ENCODE measurements around the gene FBXO8. TPM values are rescaled to one million over a fixed set of nuclear protein-coding genes. Genes with fewer than 3 reads are reported as not detected.

The FBXO8 gene
- total RNA-seq, 2 experiments from 2014 or later: 13.7 to 16.6 TPM

GRCh38 chr4:174230148-174230547 is 53.3 kb downstream of the FBXO8 start:
- DNase-seq: no peak
- ATAC-seq: no peak
- Mint-ChIP-seq H3K9me3 (ENCODE audit: insufficient read depth) (no peaks in the 10 kb centered on the region), H3K4me3 (no peak overlapping the region), H3K36me3 (ENCODE audit: low read depth) (no peaks in the 10 kb centered on the region), H3K27ac (no peak overlapping the region), H3K27me3 (ENCODE audit: low read depth) (peaks cover 29% of the 10 kb centered on the region), H3K4me1 (ENCODE audit: low read depth) (no peaks in the 10 kb centered on the region)
- ChIA-PET CTCF (interaction anchor here (1.1 to 1.3 kb wide), 2 partner anchors 10 to 89 kb away, joined by 3 to 4 read pairs; no protein-coding TSS in a partner anchor), POLR2A (no interaction called here)

DNA sequence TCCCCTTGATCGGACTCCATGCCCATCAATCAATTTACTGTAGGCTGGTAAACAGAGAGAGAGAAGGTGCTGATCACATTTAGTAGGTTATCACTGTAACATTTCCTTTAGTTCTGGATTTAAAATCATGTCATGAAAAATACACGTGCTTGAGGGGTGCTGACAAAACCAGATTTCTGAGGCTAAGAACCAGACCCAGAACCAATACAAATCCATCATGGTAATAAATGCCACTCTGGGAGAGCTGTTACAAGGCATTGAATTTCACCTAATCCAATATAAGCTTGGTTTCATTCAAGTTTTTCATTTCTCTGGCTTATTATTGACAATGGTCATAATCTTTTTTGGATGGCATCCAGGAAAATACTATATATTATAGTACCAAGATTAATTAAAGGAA is 54.5 kb downstream of the FBXO8 start:
- no peak overlapping the region for H3K27ac Mint-ChIP-seq
- no peak for DNase-seq
- CTCF ChIA-PET: interaction anchor here (1.3 kb wide), 1 partner anchor 90 kb away, joined by 3 read pairs; no protein-coding TSS in a partner anchor
- H3K27me3 Mint-ChIP-seq (ENCODE audit: low read depth): peaks cover 29% of the 10 kb centered on the region
- POLR2A ChIA-PET: interaction anchor here (0.6 kb wide), 1 partner anchor 28 kb away, joined by 3 read pairs; no protein-coding TSS in a partner anchor
- no peak for ATAC-seq
- H3K36me3 Mint-ChIP-seq (ENCODE audit: low read depth): no peaks in the 10 kb centered on the region
- no peaks in the 10 kb centered on the region for H3K9me3 Mint-ChIP-seq (ENCODE audit: insufficient read depth)
- no peaks in the 10 kb centered on the region for H3K4me1 Mint-ChIP-seq (ENCODE audit: low read depth)
- H3K4me3 Mint-ChIP-seq: no peak overlapping the region

DNA sequence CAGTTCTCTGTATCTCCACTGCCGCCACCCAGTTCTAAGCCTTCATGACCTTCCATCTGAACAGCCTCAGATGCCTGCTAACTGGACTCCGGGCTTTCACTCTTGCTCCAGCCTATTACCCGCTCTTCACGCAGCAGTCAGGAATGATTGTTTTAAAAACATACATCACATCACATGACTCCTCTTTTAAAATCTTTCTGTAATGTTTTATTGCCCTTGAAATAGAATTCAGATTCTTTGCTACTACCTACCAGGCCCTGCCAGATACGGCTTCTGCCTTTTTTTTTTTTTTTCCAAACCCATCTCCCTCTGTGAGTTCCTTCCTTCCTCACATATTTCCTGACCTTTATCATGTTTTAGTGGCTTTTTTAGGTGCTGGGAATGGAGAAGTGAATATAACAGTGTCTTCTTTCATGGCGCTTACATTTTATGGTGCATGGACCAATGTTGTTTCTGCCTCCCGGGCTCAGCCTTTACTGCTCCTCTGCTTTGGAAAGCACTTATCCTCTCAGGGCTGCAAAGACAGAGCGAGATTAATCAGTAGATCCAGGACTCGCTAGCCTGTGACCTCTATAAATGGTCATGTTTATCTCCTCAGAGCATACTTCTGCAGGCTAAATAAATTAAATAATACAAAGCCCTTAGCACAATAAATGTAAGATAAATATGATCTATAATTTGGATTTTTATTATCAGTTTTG is 58.0 kb downstream of the FBXO8 start:
- H3K27ac Mint-ChIP-seq: no peak overlapping the region
- DNase-seq (no peak), ATAC-seq (no peak)
- H3K4me3 Mint-ChIP-seq: no peak overlapping the region
- ChIA-PET POLR2A (no interaction called here), CTCF (no interaction called here)
- H3K36me3 Mint-ChIP-seq (ENCODE audit: low read depth): no peaks in the 10 kb centered on the region
- H3K4me1 Mint-ChIP-seq (ENCODE audit: low read depth): no peaks in the 10 kb centered on the region
- peaks cover 39% of the 10 kb centered on the region for H3K27me3 Mint-ChIP-seq (ENCODE audit: low read depth)
- no peaks in the 10 kb centered on the region for H3K9me3 Mint-ChIP-seq (ENCODE audit: insufficient read depth)

GRCh38 chr4:174224550-174224949 is 58.9 kb downstream of the FBXO8 start:
- Mint-ChIP-seq H3K27me3 (ENCODE audit: low read depth) (peaks cover 44% of the 10 kb centered on the region), H3K4me1 (ENCODE audit: low read depth) (no peaks in the 10 kb centered on the region), H3K9me3 (ENCODE audit: insufficient read depth) (no peaks in the 10 kb centered on the region), H3K36me3 (ENCODE audit: low read depth) (no peaks in the 10 kb centered on the region), H3K27ac (no peak overlapping the region), H3K4me3 (no peak overlapping the region)
- POLR2A ChIA-PET: no interaction called here
- DNase-seq (no peak), ATAC-seq (no peak)
- CTCF ChIA-PET: no interaction called here

GRCh38 chr4:174222266-174222872 is 61.1 kb downstream of the FBXO8 start:
- H3K4me1 Mint-ChIP-seq (ENCODE audit: low read depth): peaks cover 9% of the 10 kb centered on the region
- H3K27ac Mint-ChIP-seq: no peak overlapping the region
- DNase-seq: no peak
- H3K4me3 Mint-ChIP-seq: no peak overlapping the region
- POLR2A ChIA-PET: no interaction called here
- H3K36me3 Mint-ChIP-seq (ENCODE audit: low read depth): no peaks in the 10 kb centered on the region
- CTCF ChIA-PET: interaction anchor here (0.7 to 2.4 kb wide), 10 partner anchors 10 to 97 kb away, joined by 3 to 20 read pairs (median 4); no protein-coding TSS in a partner anchor
- H3K9me3 Mint-ChIP-seq (ENCODE audit: insufficient read depth): no peaks in the 10 kb centered on the region
- H3K27me3 Mint-ChIP-seq (ENCODE audit: low read depth): peaks cover 47% of the 10 kb centered on the region
- peak; percentile 74 for ATAC-seq

DNA sequence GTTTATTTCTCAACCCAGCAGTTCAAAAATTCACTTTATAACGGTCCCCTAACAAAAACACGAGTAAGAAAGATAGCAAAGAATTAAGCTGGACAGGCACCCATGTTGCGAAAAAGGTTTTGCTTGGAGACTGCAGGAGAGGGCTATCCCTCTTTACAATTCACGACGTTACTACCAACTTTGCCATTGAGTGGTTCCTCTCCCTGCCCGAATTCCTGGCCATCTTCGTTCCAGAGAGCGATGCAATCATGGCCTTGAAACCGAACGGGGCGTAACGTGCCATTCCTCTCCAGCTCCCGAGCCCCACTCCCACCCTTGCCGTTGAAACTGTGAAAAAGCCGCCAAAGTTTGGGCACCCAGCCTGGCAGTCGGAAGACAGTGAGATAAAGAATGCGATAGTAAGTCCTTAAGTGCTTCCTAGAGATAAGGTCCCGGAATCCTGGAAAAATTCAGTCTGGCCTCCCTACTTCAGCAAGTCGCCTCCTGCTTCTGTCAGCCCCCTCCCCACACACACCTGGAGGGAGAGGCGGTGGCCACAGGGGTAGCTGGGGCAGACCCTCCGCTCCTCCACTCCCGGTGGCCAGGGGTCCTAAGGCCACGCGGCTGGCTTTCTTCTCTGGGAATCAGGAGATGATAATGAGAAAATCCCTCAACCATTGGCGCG is 65.2 kb downstream of the FBXO8 start:
- Mint-ChIP-seq H3K9me3 (ENCODE audit: insufficient read depth) (no peaks in the 10 kb centered on the region), H3K27ac (no peak overlapping the region), H3K4me3 (no peak overlapping the region), H3K36me3 (ENCODE audit: low read depth) (no peaks in the 10 kb centered on the region), H3K27me3 (ENCODE audit: low read depth) (peaks cover 68% of the 10 kb centered on the region), H3K4me1 (ENCODE audit: low read depth) (peaks cover 36% of the 10 kb centered on the region)
- CTCF ChIA-PET: no interaction called here
- POLR2A ChIA-PET: no interaction called here
- DNase-seq (no peak), ATAC-seq (no peak)

DNA sequence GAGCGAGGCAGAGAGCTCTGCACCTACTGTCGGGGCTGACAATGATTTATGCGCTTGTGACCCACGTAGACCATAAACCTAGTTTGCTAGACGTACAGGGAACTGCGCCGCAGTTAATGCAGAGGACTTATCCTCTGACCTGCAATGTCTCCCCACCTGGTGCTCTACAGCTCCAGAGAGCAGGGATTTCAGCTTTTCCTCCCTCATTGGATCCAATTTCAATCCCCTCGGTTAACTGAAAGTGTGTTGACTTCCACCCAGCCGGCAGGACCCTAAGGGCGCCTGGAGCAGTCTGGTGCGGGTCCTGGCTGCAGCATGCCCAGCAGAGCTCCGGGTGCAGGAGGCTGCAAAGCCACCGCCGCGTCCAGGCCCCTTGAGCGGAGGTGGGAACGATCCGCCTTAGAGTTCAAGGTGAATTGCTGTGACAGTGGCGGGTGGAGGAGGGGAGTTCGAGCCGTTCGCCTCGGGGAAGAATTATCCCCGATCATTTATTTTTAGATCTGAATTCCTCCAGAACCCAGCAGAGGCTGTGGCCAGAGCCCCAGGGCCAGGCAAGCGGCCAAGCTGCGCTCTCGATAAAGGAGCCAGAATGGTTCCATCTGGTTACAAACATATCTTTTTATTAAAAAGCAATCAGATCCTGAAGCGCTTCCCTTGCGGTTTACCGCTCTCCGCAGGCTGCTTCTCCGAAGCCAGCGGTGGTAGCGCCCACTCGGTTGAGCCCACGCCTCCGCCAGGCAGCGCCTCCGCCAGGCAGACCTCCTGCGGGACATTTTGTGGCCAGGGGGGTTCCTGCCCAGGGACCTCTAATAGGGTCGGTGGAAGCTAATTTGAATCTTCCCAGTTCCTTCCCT is 66.0 kb downstream of the FBXO8 start:
- peak; percentile 41 for ATAC-seq

DNA sequence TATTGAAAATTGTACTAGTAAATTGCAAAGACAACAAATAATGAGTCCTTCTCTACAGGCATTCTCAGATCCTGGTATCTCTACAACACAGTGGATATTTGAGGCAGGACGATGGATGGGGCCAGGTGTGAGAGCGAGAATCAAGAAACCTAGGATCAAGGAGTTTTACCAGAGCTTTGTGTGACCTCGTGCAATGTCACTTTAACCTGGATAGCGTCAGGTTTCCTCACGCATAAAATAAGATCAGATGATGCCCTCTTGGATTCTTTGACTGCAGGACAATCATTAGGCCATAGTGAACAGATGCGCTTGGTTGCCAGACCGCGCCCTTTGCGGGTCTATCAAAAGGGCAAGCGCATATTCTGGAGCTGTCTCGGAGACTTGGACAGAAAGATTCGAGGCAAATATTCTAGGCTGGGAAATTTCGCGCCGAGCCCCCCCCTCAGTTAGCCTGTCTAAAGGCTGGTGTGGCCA is 66.6 kb downstream of the FBXO8 start:
- no peak for ATAC-seq

More for the DNA sequence above, 66.0 kb downstream of the FBXO8 start:
- ChIA-PET CTCF (interaction anchor here (0.9 kb wide), 1 partner anchor 104 kb away, joined by 3 read pairs; no protein-coding TSS in a partner anchor), POLR2A (no interaction called here)
- no peak for DNase-seq
- Mint-ChIP-seq H3K27ac (no peak overlapping the region), H3K4me1 (ENCODE audit: low read depth) (peaks cover 36% of the 10 kb centered on the region), H3K4me3 (peak overlapping the region; percentile 38), H3K9me3 (ENCODE audit: insufficient read depth) (no peaks in the 10 kb centered on the region), H3K36me3 (ENCODE audit: low read depth) (no peaks in the 10 kb centered on the region), H3K27me3 (ENCODE audit: low read depth) (peaks cover 76% of the 10 kb centered on the region)

DNA sequence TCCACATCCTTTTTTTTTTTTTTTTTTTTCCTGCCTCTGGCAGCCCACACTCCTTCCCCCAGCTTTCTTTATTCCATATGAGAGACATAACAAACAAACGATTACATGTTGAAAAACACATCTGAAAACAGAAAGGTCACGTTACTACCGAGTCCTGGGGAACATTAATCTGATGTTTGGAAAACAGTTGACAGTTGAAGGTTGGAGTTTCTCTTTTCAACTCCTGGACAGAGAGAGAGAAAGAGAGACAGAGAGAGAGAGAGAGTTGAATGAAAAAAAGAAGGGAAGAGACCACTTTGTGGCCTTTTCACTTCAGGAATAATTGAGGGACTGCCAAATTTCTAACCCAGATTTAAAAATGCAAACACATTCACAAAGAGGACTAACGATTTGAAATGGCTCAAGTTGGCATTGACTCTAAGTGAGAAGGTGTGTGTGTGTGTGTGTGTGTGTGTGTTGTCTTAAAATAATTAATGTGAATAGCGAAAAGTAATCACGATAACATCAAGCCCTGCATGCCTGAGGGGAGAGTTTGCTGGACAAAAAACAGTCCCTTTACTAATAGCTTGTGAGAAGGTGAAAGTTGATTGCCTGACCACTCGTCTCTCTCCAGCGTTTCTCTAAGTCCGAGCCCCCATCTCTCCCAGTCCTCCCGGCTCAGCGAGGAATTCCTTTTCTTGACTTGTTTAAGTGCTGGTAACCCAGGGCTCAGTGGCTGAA is 67.3 kb downstream of the FBXO8 start:
- ATAC-seq (no peak), DNase-seq (no peak)
- Mint-ChIP-seq H3K36me3 (ENCODE audit: low read depth) (no peaks in the 10 kb centered on the region), H3K4me3 (no peak overlapping the region), H3K4me1 (ENCODE audit: low read depth) (peaks cover 47% of the 10 kb centered on the region), H3K27me3 (ENCODE audit: low read depth) (peaks cover 82% of the 10 kb centered on the region), H3K27ac (no peak overlapping the region), H3K9me3 (ENCODE audit: insufficient read depth) (no peaks in the 10 kb centered on the region)
- ChIA-PET CTCF (interaction anchor here (0.9 kb wide), 1 partner anchor 105 kb away, joined by 3 read pairs; no protein-coding TSS in a partner anchor), POLR2A (no interaction called here)

More for the DNA sequence above, 66.6 kb downstream of the FBXO8 start:
- Mint-ChIP-seq H3K4me3 (no peak overlapping the region), H3K9me3 (ENCODE audit: insufficient read depth) (no peaks in the 10 kb centered on the region), H3K36me3 (ENCODE audit: low read depth) (no peaks in the 10 kb centered on the region), H3K4me1 (ENCODE audit: low read depth) (peaks cover 42% of the 10 kb centered on the region), H3K27ac (no peak overlapping the region), H3K27me3 (ENCODE audit: low read depth) (peaks cover 78% of the 10 kb centered on the region)
- CTCF ChIA-PET: interaction anchor here (0.9 kb wide), 1 partner anchor 105 kb away, joined by 3 read pairs; no protein-coding TSS in a partner anchor
- no peak for DNase-seq
- POLR2A ChIA-PET: no interaction called here

DNA sequence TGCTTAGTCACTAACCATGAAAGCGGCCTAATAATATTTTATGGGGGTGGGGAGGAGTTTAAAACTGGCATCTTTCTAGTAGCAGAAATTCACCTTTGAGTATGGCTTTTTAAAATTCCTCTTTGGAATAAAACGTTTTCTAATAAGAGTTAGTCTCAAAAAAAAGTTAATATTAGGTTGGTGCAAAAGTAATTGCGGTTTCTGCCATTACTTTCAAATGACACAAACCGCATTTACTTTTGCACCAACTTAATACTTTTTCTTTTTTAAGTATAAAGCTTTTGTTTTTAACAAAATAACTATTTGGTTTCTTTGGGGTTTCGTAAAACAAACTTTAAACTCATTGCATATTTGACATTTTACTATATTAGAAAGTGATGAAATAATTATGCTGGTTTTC is 68.4 kb downstream of the FBXO8 start:
- no peaks in the 10 kb centered on the region for H3K9me3 Mint-ChIP-seq (ENCODE audit: insufficient read depth)
- ChIA-PET CTCF (no interaction called here), POLR2A (no interaction called here)
- peaks cover 47% of the 10 kb centered on the region for H3K4me1 Mint-ChIP-seq (ENCODE audit: low read depth)
- DNase-seq (no peak), ATAC-seq (no peak)
- peak overlapping the region; percentile 15 for H3K27ac Mint-ChIP-seq
- H3K36me3 Mint-ChIP-seq (ENCODE audit: low read depth): no peaks in the 10 kb centered on the region
- peaks cover 87% of the 10 kb centered on the region for H3K27me3 Mint-ChIP-seq (ENCODE audit: low read depth)
- no peak overlapping the region for H3K4me3 Mint-ChIP-seq

All from activated CD8-positive, alpha-beta T cell treated with anti-CD3 and anti-CD28 coated beads, Interleukin-2, amount 10 ng/mL, durations not matched to agents 7 days and 5 days (primary cell).